ENCODE results near the gene GRIA1. TPM values are rescaled to one million over a fixed set of nuclear protein-coding genes. Genes with fewer than 3 reads are reported as not detected.

The GRIA1 gene
- total RNA-seq, 2 donors from 2014 or later, result 0.12 to 1.2 TPM

DNA sequence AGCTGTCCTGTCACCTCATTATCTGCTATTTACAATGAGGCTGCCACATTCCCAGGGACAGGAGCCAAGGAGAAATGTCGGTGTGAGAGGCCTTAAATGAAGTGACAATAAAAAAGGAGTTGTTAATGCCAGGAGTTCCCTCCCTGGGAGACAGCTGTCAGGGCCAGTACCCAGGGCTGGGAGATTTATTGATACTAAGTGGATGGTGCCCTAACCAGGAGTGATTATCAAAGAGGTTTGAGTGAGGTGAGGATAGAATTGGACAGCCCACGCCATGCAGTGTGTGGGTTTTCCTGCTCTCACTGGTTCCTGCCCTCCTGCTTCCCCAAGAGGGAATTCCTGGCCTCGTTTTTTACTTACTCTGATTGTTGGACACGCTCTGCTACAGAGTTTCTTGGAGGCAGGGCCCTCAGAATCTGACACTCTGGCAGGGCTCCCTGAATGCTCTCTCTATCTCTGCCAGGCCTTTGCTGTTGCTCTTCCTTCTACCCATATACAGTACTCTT lies 150.8 kb downstream of the GRIA1 start:
- Histone ChIP-seq H3K9me3 (no peaks in the 10 kb centered on the region), H3K27me3 (no peaks in the 10 kb centered on the region), H3K36me3 (no peaks in the 10 kb centered on the region), H3K4me3 (no peak overlapping the region), H3K27ac (peak overlapping the region; percentile 28 to 69), H3K4me1 (peaks cover 0 to 15% of the 10 kb centered on the region in 2 donors)
- no peak for DNase-seq (ENCODE audit: low spot score)
- TF ChIP-seq, protein P1, sequence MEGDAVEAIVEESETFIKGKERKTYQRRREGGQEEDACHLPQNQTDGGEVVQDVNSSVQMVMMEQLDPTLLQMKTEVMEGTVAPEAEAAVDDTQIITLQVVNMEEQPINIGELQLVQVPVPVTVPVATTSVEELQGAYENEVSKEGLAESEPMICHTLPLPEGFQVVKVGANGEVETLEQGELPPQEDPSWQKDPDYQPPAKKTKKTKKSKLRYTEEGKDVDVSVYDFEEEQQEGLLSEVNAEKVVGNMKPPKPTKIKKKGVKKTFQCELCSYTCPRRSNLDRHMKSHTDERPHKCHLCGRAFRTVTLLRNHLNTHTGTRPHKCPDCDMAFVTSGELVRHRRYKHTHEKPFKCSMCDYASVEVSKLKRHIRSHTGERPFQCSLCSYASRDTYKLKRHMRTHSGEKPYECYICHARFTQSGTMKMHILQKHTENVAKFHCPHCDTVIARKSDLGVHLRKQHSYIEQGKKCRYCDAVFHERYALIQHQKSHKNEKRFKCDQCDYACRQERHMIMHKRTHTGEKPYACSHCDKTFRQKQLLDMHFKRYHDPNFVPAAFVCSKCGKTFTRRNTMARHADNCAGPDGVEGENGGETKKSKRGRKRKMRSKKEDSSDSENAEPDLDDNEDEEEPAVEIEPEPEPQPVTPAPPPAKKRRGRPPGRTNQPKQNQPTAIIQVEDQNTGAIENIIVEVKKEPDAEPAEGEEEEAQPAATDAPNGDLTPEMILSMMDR (IDR thresholded peaks at IDR 0.05), result no peak

DNA sequence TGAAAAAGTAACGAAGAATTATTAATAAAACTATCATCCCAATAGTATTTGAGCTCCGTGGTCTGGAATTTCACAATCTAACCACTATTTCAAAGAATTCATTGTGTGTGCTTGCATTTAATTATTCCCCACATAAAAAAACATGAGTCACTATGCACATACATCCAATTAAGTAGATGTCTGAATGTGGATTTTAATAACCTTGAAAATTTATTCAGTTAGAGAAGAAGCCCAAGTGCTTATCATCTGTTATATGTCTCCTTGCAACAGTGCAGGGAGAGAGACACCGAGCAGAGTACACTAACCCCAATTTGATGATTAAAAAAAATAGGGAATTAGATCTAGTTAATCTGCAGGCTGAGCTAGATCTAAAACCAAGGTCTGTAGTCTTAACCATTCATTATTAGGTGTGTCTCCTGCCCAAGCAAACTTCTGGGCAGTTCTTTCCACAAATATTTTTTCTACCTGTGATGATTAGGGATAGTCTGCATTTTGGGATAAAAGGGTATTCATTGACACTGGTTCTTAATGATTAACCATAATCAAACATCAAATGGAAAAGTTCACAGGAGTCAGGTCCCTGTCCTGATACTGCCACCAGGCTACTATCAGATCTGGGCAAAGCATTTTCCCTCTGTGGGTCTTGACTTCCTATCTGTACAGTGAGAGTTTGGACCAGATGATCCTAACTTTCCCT lies 164.2 kb downstream of the GRIA1 start:
- H3K9me3 ChIP-seq, result no peaks in the 10 kb centered on the region
- H3K36me3 ChIP-seq, result no peaks in the 10 kb centered on the region
- no peak overlapping the region for H3K4me3 ChIP-seq
- no peaks in the 10 kb centered on the region for H3K27me3 ChIP-seq
- DNase-seq (ENCODE audit: low spot score), result no peak
- no peaks in the 10 kb centered on the region for H3K4me1 ChIP-seq
- no peak overlapping the region for H3K27ac ChIP-seq
- TF ChIP-seq, protein P1 (IDR thresholded peaks at IDR 0.05), result no peak

DNA sequence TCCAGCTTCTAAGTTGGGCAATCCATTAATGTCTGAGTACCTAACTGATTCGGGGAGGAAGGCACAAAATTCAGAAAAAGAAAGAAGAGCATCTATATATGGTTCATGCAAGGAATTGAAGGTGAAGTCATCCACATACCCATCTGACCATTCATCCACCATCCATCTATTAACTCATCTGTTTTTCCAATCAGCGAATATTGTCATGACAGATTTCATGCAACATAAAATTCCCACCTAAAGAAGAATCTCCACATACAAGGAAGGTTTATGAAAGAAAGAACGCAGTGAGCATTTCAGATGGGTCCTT lies 164.7 kb downstream of the GRIA1 start:
- TF ChIP-seq, protein P1 (IDR thresholded peaks at IDR 0.05), result no peak
- H3K27me3 ChIP-seq, result no peaks in the 10 kb centered on the region
- no peak overlapping the region for H3K4me3 ChIP-seq
- no peak overlapping the region for H3K27ac ChIP-seq
- no peaks in the 10 kb centered on the region for H3K36me3 ChIP-seq
- DNase-seq (ENCODE audit: low spot score), result no peak
- H3K4me1 ChIP-seq, result no peaks in the 10 kb centered on the region
- no peaks in the 10 kb centered on the region for H3K9me3 ChIP-seq

DNA sequence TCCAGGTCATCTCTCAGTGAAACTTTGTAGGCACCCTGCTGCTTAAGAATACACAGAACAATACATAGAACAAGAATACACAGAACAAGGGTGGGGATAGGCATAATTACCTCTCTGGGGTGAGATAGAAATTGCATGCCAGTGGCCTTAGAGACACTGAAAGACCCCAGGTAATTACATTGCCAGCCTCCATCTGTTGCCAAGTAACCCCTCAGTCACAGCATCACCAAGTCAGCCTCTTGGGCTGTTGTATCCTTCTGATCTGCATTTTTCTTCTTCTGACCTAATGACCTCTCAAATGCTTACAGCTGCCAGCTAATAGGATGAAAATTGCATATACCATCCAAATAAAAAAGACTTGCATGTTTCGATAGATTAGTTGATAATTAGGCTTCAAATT lies 167.7 kb downstream of the GRIA1 start:
- no peak overlapping the region for H3K4me3 ChIP-seq
- no peaks in the 10 kb centered on the region for H3K36me3 ChIP-seq
- no peak for DNase-seq (ENCODE audit: low spot score)
- TF ChIP-seq, protein P1 (IDR thresholded peaks at IDR 0.05), result no peak
- no peaks in the 10 kb centered on the region for H3K9me3 ChIP-seq
- no peaks in the 10 kb centered on the region for H3K4me1 ChIP-seq
- no peak overlapping the region for H3K27ac ChIP-seq
- H3K27me3 ChIP-seq, result no peaks in the 10 kb centered on the region

DNA sequence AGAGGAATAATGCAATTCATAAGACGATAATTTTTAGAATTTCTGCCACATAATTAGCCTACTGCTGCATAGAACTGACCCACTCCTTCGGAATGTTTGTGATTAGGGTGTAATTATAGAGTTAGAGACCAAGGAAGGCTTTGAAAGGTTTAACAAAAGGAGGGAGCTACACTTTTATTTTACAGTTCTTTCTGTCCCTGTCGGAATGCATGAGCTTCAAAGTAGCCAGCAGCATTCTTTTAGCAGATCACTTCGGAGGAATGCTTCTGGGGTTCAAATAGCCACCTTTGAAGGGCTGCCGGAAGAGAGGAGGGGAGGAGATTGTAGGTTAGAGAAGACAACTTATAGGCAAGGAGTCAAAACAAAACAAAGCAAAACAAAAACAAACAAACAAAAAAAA lies 168.1 kb downstream of the GRIA1 start:
- Histone ChIP-seq H3K4me3 (no peak overlapping the region), H3K27ac (no peak overlapping the region), H3K4me1 (no peaks in the 10 kb centered on the region), H3K9me3 (no peaks in the 10 kb centered on the region), H3K27me3 (no peaks in the 10 kb centered on the region), H3K36me3 (no peaks in the 10 kb centered on the region)
- DNase-seq (ENCODE audit: low spot score), result no peak
- TF ChIP-seq, protein P1 (IDR thresholded peaks at IDR 0.05), result no peak
